Measurements from ENCODE around the gene SHC4.
"Not testable (repeated sequence)": the region's sequence is repeated elsewhere in the genome, so short reads cannot be mapped to it uniquely, and the experiment has no call there.

The SHC4 gene

DNA sequence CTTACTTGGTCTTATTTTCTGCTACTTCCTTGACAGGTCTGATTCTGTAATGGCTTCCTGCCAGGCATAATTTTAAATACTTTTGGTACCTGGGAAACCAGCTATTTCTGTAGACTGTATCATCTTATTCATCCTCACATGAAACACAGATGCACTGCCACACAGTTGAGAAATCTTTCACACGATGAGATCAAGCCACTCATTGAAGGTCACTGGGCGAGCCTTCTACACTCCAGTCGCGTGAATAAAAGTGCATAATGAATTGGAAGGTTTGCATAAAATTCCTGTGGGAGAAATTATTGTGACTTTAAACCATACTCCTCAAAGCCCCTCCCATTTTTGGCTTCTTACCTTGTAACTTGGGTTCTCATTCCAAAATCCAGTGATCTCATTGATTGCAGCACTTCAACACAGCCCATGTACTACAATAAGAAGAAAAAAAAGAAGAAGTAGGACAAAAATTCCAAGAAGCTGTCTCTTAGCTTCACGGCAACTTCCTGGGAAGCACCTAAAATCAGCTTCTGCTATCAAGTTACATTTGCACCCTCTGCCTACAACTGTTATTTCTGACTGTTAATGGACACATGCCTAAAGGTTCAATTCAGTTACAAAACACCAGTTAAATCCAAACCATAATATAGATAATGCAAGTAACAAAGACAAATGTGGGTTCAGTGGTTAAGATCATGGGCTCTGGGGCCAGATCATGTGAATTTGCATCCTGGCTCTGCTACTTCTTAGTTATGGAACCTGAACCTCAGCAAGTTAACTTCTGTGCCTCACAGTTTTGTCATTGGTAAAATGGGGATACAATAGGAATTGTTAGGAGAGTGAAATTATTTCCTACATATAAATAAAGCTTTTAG, 39.0 kb downstream of the SHC4 start:
- no peak for DNase-seq (ENCODE audit: low spot score)

DNA sequence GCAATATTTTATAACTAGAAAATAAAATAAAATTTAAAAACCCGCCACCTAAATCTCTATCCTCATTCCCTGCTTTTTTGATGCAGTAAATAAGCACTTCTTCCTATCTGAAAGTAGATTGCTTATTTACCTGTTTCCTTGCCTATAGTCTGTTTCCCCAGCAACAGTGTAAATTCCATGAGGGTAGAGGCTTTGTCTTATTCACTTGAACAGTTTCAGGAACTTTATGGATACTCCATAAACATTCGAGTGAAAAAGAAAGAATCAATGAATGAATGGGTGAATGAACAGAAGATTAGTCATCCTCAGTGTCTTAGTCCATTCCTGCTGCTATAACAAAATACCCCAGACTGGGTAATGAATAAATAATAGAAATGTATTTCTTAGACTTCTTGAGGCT, 41.7 kb downstream of the SHC4 start:
- no peak for DNase-seq (ENCODE audit: low spot score)

- DNase-seq (ENCODE audit: low spot score) = no peak
Measured at GRCh38 chr15:48916721-48917120, 47.0 kb downstream of the SHC4 start.

DNA sequence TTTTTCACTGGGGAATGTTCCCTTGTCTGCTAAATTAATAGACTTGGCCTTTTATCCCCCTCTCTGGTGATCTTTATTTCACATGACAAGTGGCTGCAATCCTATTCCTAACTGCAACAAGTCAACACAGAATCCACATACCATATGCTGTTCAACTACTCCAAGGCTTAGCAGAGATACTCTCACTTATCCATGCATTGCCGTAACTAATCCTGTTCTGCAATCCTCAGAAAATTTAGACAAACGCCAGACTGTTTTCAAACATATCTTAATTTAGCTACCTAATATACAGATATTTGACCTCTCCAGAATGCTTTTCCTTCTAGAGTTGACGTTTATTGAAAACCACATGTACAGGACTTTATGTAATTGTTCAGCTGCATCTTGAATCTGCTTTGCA, 47.9 kb downstream of the SHC4 start:
- no peak for DNase-seq (ENCODE audit: low spot score)

- no peak for DNase-seq (ENCODE audit: low spot score)
Measured at GRCh38 chr15:48914717-48915116, 49.0 kb downstream of the SHC4 start.

GRCh38 chr15:48913141-48913540, 50.6 kb downstream of the SHC4 start:
- no peak for DNase-seq (ENCODE audit: low spot score)

GRCh38 chr15:48910554-48910953, 53.2 kb downstream of the SHC4 start:
- DNase-seq (ENCODE audit: low spot score) = not testable (repeated sequence)

DNA sequence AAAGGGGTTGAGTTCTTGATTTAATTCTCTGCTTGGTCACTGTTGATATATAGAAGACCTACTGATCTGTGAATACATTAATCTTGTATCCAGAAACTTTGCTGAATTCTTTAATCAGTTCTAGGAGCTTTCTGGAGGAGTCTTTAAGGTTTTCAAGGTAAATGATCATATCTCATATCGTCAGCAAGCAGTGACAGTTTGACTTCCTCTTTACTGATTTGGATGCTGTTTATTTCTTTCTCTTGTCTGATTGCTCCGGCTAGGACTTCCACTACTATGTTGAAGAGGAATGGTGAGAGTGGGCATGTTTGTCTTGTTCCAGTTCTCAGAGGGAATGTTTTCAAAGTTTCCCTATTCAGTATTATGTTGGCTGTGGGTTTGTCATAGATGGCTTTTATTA, 54.4 kb downstream of the SHC4 start:
- not testable (repeated sequence) for DNase-seq (ENCODE audit: low spot score)

DNA sequence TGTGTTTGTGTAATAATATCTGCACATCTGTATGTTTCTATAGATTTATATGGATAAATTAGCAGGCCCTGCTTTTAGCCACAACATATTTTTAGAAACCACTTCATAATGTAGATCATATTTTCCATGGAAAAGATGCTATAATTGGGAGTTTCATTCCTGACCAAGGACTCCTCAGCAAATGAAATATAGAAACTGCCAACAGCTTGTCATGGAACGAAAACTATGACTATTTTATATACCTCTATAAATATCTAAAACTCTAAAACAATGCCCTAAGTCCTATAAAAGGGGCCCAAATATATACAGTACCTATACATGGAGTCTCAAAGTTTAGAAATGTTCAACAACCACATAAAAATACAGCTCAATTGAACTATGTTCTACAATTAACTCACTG, 57.9 kb downstream of the SHC4 start:
- DNase-seq (ENCODE audit: low spot score) = no peak

DNA sequence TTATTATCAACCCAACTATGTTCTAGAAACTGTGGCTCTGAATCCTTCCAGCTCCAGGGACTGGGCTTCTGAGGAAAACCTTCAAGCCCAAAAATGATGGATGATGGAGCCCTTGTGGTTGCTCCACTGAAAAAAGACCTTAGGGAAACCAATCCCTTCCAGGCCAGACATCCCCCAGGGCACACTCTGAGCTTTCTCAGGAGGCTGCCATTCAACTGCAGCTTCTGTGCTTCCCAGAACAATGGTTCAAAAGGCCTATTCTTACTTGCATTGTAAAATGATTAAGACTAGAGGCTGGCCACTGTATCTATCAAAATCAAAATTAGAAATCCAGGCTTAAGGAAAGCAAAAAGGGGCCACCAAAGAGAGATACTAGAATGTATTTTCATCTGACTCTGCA, 58.5 kb downstream of the SHC4 start:
- DNase-seq (ENCODE audit: low spot score) = no peak

DNA sequence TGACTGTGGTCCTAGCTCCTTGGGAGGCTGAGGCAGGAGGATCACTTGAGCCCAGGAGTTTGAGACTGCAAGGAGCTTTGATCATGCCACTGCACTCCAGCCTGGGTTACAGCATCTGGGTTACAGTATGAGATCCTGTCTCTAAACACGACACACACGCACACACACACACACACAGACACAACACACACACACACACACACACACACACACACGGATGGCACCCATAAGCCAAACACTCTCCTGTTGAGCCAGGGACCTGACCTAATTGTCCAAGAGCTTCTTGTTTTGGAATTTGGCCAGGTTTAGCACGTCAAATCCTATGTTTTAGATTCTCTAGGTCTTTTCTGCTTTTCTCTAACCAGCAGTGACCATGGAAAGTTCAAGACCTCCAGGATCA, 59.0 kb downstream of the SHC4 start:
- DNase-seq (ENCODE audit: low spot score) = no peak

GRCh38 chr15:48899793-48900192, 63.9 kb downstream of the SHC4 start:
- no peak for DNase-seq (ENCODE audit: low spot score)

DNA sequence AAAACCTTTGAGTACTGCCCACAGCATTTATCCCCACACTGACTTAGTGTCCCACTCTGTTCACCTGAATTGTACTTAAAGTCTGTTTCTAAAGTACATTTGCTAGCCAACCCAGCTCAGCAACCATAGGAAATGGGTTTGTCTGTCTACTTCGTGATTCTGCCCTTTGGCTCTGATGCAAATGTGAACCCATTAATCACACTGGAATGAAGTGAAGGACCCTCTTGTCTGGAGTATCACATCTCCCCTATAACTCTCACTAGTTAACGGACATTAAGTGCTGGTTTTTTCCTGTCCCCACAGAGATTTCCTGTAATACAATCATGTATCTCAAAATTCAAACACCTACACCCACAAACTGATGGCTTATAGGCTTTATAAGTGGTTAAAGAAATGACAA, 65.3 kb downstream of the SHC4 start:
- no peak for DNase-seq (ENCODE audit: low spot score)

DNA sequence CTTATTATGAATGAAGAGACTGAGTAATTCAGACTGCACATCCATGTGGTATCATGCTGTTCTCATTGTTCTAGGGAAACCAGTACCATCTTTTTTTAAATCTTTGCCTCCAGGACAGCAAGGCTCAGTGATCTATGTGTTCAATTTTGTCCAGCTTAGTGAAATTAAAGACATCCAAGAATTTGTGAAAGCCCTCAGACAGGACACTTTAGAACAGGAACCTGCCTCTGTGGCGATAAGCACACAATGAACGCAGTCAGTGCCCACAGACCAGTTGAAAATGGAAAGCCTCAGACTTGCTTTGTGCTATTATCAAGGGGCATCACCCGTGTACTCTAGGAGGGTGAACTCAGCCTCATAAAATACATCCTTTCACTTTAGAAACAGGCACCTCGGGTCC, 65.7 kb downstream of the SHC4 start:
- no peak for DNase-seq (ENCODE audit: low spot score)

GRCh38 chr15:48896869-48897814, 66.6 kb downstream of the SHC4 start:
- peak; percentile 64 for DNase-seq (ENCODE audit: low spot score)

DNA sequence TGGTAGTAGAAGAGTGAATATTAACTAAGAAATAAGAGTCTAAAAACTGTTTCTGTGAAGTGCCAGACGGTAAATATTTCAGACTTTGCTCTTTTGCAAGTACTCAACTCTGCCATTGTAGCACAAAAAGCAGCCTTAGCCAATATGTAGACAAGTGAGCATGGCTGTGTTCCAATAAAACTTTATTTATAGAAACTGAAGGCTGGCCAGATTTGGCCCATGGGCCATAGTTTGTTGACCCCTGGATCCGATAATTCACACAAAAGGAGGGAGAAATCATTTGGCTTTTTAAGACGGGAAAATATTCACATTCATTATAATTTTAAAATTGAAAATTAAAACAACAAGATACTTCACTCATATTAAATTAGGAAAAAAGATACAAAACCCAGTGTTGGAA, 70.4 kb downstream of the SHC4 start:
- DNase-seq (ENCODE audit: low spot score) = no peak

DNA sequence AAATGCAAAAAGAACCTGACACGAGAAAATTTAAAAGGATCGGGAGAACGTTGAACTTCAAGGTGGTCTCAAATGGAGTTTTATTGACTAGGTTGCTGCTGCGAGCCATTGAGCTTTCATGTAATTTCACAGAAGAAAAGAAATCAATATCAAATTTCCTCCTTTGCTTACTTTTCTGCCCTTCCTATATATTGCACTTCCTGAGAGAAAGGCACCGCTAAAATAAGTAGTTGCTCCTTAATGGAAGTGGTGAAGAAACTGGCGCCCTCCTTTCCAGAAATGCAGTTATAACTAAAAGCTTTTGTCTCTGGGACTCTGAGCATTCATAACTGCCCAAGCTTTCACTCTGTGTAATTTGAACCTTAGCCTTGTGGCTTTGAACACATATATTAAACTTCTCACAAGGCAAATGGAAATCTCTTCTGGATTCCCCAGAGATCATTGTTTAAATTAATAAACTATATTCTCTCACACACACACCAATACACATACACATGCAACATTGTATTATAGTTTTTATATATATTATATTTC, 72.4 kb downstream of the SHC4 start:
- no peak for DNase-seq (ENCODE audit: low spot score)

DNA sequence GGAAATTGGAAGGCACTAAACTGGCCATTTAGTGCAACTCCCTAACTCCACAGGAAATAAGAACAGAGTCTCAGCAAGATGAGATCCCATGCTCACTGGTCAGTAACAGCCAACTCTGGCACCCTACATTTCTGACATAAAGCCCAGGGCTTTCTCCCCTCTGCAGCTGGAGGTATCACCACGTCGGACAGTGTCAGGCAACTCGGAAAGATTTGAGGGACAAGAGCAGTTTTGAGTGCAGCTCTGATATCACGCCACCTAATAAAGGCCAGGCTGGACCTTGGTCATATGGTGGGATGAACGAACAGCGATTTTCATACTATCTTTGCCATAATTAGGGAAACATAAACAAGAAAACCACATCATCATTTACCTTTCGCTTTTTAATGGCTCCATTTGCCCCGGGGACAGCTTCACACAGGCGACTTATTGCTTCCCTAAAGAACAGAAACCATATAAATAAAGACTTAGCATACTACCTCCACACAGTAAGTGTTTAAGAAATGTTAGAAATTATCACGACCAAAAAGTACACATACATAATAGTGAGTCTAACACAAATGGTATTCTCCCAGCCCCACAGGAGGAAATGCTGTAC, 73.2 kb downstream of the SHC4 start:
- no peak for DNase-seq (ENCODE audit: low spot score)

- no peak for DNase-seq (ENCODE audit: low spot score)
Measured at GRCh38 chr15:48889925-48890324, 73.8 kb downstream of the SHC4 start.

DNA sequence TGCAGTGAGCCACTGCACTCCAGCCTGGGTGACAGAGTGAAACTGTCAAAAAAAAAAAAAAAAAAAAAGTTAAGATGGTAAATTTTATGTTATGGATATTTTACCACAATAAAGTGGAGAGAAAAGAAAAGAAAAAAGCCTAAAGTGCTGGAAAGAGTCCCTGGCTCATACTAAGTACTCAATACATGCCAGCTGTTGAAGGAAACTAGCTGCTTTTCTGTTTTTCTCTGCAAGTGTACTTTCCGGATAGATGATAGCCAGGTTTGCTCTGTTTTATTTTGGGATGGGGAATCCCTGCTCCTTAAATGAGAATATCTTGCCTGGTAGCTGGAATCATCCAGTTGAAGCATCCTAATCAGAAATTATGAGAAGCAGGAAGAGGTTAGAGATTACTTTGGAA, 74.9 kb downstream of the SHC4 start:
- DNase-seq (ENCODE audit: low spot score) = peak; percentile 16

DNA sequence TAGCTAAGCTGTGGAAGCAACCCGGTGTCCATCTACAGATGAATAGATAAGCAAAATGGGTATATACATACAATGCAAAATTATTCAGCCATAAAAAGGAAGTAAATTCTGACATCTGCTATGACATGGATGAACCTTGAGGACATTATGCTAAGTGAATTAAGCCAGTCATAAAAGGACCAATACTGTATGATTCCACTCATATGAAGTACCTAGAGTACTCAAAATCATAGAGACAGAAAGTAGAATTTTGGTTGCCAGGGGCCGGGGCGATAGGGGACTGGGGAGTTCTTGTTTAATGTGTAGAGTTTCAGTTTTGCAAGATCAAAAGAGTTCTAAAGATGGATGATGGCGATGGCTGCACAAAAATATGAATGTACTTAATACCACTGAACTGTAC, 75.5 kb downstream of the SHC4 start:
- no peak for DNase-seq (ENCODE audit: low spot score)

DNA sequence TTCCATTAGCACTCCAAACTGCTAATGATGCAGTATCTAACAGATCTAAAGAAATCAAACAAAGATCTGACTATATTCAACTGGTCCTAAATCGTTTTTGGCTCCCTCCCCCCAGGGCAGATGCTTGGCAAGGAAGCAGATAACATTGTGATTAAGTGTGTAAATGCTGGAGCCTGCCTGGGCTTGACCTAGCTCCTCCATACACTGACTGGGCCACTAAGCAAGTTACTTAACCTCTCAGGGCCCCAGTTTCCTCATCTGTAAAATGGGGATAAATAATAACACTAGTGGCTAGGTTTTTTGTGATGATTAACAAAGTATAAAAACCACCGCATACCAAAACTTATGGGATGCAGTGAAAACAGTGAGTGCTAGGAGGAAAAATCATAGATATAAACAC, 76.6 kb downstream of the SHC4 start:
- no peak for DNase-seq (ENCODE audit: low spot score)

Measured in AG20443 (cell line).